NCI-H146 (cell line): ENCODE measurements around the gene RHOC.

Experiments
- DNase-seq: peaks from one replicate; lab custom pipeline; 2025; lab: John Stamatoyannopoulos, UW

The RHOC gene

DNA sequence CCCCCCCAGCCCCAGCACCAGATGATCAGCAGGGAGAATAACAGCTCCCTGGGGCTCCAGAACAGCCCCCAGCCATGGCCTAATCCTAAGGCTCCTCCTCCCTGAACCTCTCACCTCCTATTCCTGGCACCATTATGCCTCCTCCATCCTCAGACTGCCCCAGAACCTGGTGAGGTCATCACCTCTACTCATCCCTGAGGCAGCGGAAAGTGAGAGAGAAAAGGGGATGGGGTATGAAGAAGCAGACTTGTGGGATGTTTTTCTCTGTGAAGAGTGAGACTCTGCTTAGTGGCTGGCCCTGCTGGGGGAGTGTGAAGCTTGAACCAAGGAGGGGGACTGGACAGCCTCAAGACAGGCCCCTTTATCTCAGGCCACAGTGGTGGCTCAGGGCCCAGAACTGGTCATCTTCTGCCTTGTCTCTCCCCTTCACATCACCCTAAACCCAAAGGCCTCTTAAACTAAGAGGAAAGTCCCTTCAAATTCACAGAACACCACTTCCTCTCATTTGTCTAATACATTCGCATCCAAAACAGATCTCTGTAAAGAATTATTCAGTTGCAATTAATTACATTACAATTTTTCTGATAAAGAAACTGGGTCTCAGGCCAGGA lies 10.4 kb upstream of the RHOC start:
- DNase-seq, result no peak

- peak; percentile 79 for DNase-seq
Observed at GRCh38 chr1:112716133-112716720, 9.3 kb upstream of the RHOC start.

DNA sequence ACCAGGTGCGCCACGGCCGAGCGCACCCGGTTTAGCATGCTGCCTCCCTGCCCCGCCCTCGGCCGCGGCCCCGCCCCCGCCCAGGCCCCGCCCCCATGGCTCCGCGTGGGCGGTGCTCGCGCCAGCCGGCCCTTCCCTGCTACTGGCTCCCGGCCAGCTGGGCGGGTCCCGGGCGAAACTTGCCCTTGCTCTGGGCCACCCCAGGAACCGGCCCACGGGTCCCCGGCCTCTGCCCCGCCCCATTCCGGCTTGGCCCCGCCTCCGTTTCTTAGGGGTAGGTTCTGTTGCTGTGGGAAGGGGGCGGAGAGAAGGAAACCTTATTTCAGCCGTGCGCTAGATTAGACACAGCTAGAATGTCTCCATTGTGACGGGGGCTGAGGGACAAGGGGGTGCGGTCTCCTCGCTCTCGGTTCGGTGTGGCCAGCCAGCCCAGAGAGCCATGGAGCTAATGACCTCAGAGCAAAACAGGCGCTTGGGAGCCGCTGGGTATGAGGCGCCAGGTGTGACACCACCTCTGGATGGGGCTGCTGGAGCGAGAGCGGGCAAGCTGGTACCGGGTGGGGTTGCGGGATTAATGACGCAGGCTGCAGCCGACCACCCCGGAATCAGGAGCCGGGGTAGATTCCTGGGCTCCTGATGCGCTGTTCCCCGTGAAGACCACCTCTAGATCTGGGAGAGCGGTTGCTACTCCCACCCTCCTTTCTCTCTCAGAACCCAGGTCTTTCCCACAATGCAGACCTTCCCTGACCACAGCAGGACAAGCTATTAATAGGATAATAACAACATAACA lies 8.5 kb upstream of the RHOC start, which contains the start of gene PPM1J:
PPM1J (minus strand) TSS at position 69 of the 790 bp plus-strand sequence; CDS start at position 38, 31 bp downstream.
- DNase-seq, result peak; percentile 90

- DNase-seq, result peak; percentile 22
Observed at GRCh38 chr1:112714313-112715263, 7.7 kb upstream of the RHOC start.

DNA sequence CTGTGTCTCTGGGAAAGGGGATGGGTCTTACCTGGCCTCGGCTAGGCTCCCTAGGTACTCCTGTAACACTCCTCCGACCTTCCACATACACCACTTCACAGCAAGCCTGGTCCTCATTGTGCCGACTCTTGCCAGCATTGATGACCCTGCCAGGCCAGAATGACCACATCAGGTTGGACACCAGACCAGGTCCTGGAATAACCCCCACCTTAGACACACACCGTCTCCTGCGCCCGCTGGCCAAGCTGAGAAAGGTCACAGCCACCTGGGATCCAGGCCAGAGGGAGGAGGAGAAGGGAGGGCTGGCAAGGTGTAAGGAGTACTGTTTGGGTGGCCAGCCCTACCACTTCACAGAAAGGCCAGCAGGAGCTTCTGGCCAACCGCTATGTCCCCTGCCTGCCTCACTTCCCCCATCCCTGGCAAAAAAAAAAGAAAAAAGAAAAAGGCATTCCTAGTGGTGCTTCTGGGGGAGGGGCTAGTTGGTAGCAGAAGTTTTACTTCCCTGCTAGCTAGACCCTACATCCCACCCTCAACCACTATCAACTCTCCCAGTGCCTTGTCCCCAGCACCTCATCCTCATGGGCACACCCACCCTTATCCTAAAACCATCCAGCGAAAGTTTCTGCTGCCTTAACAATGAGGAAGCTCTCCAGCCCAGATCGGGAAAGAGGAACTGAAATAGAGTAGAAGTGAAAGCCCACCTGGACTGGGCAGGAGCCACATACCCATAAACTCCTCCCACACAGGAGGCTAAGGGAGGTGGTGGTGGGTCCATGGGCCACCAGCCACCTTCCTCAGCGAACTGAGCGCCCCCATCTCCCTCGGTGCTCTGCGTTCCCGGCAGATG lies 6.8 kb upstream of the RHOC start:
- no peak for DNase-seq

- no peak for DNase-seq
Observed at GRCh38 chr1:112712701-112713128, 5.8 kb upstream of the RHOC start.

- no peak for DNase-seq
Observed at GRCh38 chr1:112712191-112712590, 5.3 kb upstream of the RHOC start.

DNA sequence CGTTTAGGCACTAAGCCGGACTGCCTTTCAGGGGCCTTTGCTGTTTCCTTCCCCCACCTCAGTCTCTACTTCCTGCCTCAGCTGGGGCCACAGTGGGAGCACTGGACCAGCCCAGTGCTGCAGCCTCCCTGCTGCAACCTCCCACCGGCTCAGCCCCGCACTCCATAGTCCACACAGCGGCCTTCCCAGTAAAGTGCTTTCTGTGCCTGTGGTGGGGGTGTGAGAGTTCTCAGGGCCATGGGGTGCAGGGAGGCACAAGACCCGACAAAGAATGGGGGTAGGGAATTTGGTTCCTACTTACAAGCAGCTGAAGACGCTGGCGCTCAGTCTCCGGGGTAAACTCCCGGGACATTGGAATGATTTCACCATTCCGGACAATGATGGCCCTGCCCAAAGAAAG lies 4.7 kb upstream of the RHOC start:
- no peak for DNase-seq

- DNase-seq, result peak; percentile 10
Observed at GRCh38 chr1:112711041-112711440, 4.1 kb upstream of the RHOC start.

- no peak for DNase-seq
Observed at GRCh38 chr1:112710586-112710985, 3.7 kb upstream of the RHOC start.

- DNase-seq, result no peak
Observed at GRCh38 chr1:112710159-112710558, 3.2 kb upstream of the RHOC start.

- no peak for DNase-seq
Observed at GRCh38 chr1:112708489-112708888, 1.6 kb upstream of the RHOC start.

DNA sequence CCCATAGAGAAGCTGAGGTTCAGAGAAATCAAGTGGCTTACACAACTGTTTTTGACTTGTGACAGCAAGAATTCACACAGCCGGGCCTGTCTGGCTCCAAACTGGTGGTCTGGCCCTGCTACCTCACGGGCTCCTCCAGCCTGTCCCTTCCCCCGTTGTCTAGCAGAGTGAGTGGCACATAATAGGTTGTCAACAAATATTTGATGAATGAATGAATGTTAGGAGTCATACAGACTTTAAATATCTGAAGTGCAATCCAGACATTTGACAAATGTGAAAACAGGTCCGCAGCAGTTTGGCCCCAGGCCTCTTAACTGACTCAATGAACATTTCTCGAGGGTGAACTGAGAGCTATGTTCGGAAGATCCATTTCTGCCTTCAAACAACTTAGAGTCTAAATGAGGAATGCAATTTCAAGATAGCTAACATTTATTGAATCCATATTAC lies 1.1 kb upstream of the RHOC start:
- no peak for DNase-seq

DNA sequence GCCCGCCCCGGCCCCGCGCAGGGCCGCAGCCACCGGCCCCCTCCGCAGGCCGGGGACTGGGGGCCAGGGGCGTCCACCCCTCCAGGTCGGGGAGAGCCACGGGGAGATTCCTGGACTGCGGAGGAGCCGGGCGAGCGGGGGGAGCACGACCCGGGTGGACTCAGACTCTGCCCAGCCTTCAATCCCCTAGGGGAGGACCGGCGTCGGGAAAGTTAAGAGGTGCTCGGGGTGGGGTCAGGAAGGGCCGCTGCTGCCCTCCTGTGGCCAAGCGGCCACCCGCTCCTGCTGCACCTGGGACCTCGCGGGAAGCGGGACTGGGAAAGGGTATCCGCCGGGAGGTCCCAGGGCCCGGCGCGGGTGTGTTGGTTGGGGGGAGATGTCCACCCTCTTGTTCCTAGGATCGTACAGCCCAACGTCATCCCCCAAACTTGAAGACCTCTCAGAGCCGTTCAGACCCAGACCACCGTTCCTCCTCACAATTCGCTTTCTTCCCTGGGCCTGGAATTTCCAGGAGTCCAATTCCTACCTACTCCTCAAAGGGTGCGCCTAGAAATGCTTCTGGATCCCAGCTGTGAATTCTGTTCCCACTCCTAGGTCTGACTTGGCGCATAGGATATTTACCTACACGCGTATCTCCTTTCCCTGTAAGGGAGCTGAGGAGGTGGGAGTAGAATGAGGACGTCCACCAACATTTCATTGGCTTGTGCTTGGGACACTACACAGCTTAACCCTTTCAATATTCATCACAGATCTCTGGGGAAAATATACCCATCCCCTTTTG lies 484 bp upstream of the RHOC start:
- peak; percentile 86 for DNase-seq

- peak; percentile 75 for DNase-seq
Observed at GRCh38 chr1:112704934-112705627, 1.8 kb downstream of the RHOC start.

GRCh38 chr1:112704391-112704933 lies 2.5 kb downstream of the RHOC start:
- DNase-seq, result no peak

GRCh38 chr1:112703706-112704105 lies 3.2 kb downstream of the RHOC start:
- no peak for DNase-seq

- no peak for DNase-seq
Observed at GRCh38 chr1:112702420-112703261, 4.3 kb downstream of the RHOC start.
